HG03280 (cell line): Measurements from ENCODE around the gene FCHO2.
"Not testable (repeated sequence)": the region's sequence is repeated elsewhere in the genome, so short reads cannot be mapped to it uniquely, and the experiment has no call there.

Source experiments
- ATAC-seq: cut with Tn5 transposase; IDR thresholded peaks from one replicate; pipeline ENCODE4 v1.9.1; 2021; ENCODE audit warnings: mild to moderate bottlenecking, moderate library complexity; ENCODE audit not compliant: unreplicated experiment

FCHO2 gene

GRCh38 chr5:72956324-72957140 lies 691 bp downstream of the FCHO2 start:
- peak; percentile 31 for ATAC-seq

DNA sequence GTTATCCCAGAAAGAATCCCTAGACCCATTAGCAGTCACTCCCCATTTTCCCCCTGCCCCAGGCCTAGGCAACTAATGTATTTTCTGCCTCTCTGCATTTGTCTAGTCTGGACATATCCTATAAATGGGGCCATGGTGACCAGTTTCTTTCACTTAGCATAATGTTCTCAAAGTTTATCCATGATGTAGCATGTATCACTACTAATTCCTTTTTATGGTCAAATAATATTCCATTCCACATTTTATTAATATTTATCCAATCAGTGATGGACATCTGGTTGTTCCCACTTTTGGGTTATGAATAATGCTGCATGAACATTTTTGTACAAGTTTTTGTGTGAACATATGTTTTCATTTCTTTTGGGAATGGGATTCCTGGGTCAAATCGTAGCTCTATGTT lies 1.5 kb downstream of the FCHO2 start:
- ATAC-seq = no peak

GRCh38 chr5:72959257-72959656 lies 3.4 kb downstream of the FCHO2 start:
- ATAC-seq = no peak

GRCh38 chr5:72974481-72974880 lies 18.6 kb downstream of the FCHO2 start:
- ATAC-seq = not testable (repeated sequence)

DNA sequence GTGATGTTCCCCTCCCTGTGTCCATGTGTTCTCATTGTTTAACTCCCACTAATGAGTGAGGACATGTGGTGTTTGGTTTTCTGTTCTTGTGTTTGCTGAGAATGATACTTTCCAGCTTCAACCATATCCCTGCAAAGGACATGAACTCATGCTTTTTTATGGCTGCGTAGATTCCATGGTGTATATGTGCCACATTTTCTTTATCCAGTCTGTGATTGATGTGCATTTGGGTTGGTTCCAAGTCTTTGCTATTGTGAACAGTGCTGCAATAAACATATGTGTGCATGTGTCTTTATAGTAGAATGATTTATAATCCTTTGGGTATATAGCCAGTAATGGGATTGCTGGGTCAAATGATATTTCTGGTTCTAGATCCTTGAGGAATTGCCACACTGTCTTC lies 21.0 kb downstream of the FCHO2 start:
- not testable (repeated sequence) for ATAC-seq

- ATAC-seq = no peak
Observed at GRCh38 chr5:72985719-72986118, 29.9 kb downstream of the FCHO2 start.

DNA sequence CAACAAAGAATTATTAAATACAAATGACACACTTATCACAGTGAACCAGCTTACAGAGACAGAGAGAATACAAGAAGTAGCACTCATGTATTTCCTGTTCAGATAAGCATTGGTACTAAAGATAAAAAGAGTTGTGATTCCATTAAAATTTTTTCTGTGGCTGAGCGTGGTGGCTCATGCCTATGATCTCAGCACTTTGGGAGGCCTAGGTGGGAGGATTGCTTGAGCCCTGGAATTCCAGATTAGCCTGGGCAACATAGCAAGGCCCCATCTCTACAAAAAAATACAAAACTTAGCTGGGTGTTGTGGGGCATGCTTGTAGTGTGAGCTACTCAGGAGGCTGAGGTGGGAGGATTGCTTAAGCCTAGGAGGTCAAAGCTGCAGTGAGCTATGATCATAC lies 32.9 kb downstream of the FCHO2 start:
- ATAC-seq = no peak

- ATAC-seq = no peak
Observed at GRCh38 chr5:72991394-72991793, 35.6 kb downstream of the FCHO2 start.

DNA sequence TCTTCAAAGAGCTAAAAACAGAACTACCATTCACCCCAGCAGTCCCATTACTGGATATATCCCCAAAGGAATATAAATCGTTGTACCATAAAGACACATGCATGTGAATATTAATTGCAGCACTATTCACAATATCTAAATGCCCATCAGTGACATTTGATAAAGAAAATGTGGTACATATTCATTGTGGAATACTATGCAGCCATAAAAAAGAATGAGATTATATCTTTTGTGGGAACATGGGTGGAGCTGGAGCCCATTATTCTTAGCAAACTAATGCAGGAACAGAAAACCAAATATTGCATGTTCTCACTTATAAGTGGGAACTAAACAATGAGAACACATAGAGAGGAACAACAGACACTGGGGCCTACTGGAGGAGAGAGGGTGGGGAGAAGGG lies 38.7 kb downstream of the FCHO2 start:
- no peak for ATAC-seq

- ATAC-seq = no peak
Observed at GRCh38 chr5:72996632-72997031, 40.8 kb downstream of the FCHO2 start.

DNA sequence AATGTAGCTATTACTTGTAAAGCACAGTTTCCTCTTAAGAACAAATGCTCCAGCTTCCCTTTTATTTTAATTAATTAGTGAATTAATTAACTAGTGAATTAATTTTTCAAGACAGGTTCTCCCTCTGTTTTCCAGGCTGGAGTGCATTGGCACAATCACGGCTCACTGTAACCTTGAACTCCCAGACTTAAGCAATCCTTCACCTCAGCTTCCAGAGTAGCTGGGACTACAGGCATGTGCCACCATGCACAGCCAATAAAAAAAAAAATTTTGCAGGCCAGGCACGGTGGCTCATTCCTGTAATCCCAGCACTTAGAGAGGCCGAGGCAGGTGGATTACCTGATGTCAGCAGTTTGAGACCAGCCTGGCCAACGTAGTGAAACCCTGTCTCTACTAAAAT lies 44.1 kb downstream of the FCHO2 start:
- no peak for ATAC-seq

- ATAC-seq = no peak
Observed at GRCh38 chr5:73005886-73006285, 50.0 kb downstream of the FCHO2 start.

DNA sequence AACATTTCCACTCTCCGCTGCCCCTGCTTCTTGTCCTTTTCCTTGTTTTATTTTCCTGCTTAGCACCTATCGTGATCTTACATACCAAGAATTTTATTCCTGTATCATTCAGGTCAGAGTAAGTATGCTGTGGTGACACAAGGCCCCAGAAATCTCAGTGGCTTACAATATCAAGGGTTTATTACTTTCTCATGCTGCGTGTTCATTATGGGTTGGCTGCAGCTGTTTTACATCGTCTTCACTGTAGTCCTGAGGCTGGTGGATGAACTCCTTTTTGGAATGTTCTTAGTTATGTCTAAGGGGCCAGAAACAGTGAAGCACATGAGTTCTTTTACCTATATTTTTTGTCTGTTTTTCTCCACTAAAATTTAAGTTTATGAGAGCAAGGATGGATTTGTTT lies 51.2 kb downstream of the FCHO2 start:
- ATAC-seq = no peak

DNA sequence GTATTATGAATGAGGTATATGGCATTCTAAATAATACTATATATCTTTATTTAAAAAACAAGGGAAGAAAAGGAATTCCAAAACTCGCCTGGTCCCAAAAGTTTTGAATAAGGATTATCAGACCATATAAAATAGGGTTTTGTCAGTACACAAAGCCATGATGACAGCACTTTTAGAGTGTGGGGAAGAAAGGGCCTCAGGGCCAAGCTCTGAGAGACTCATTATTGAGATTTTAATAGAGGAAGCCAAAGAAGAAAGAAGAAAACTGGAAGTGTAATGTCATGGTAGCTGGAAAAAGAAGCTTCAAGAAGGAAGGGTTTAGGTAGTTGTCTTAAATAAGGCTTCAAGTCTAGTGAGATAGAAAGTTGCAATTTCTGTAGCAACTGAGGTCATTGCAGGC lies 53.0 kb downstream of the FCHO2 start:
- ATAC-seq = no peak

DNA sequence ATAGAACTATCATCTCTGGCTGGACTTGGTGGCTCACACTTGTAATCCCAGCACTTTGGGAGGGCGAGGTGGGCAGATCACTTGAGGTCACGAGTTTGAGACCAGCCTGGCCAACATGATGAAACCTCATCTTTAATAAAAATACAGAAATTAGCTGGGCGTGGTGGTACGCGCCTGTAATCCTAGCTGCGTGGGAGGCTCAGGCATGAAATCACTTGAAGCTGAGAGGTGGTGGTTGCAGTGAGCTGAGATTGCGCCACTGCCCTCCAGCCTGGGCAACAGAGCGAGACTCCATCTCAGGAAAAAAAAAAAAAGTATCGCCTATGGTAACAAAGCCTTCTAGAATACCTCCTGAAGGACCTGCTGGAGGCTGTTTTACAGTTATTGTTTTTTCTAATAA lies 55.8 kb downstream of the FCHO2 start:
- ATAC-seq = not testable (repeated sequence)

DNA sequence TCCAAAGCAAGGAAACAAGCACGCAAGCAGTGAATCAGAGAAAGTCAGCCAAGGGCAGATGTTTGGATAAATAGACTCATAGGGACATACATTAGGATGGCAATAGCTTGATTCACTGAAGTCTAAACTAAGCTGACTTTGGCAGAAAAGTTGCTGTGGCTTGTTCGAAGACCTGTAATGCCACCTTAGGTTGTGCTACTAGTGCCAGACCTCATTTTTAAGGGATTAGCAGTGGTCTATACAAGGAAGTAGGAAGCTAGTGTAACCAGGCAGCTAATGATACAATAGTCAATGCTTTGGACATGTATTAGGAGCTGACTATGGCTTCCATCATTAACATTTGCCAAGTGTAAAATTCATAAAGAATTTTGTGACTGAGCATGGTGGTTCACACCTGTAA lies 63.1 kb downstream of the FCHO2 start:
- ATAC-seq = no peak

DNA sequence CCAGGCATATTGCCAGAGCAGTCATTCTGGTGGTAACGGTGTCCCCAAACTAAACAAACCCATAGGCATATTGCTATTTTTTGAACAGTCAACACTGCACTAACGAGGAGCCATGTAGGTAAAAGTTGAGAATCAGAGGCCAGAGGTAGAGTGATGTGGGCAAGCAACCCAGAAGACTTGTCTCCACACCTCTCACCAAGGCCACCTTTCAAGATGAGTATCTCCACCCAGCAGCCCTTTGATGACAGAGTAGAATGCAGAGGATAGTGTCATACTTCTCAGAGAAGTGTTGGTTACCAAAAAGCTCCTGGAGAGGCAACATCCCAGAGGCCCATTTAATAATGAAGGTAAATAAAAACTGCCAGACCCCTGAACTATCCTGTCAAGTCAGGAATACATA lies 63.9 kb downstream of the FCHO2 start:
- no peak for ATAC-seq

- ATAC-seq = no peak
Observed at GRCh38 chr5:73022471-73023169, 66.8 kb downstream of the FCHO2 start.

- not testable (repeated sequence) for ATAC-seq
Observed at GRCh38 chr5:73024946-73025544, 69.2 kb downstream of the FCHO2 start.

DNA sequence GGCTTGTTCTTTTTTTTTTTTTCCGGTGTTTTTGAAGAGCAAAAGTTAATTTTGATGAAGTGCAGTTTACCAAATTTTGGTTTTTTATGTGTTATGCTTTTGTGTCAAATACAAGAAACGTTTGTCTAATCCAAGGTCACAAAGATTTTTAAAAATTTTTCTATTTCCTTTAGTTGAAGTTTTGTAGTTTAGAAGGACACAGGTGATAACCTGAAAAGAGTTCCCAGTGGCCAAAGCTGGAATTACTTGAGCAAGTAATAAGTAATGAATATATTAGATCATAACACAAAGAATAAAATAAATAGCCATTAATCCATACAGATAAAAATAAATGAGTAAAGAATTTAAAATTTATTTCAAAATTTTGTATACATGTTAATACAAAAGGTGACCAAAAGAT lies 71.5 kb downstream of the FCHO2 start:
- ATAC-seq = no peak

GRCh38 chr5:73027816-73028215 lies 72.0 kb downstream of the FCHO2 start:
- ATAC-seq = no peak

DNA sequence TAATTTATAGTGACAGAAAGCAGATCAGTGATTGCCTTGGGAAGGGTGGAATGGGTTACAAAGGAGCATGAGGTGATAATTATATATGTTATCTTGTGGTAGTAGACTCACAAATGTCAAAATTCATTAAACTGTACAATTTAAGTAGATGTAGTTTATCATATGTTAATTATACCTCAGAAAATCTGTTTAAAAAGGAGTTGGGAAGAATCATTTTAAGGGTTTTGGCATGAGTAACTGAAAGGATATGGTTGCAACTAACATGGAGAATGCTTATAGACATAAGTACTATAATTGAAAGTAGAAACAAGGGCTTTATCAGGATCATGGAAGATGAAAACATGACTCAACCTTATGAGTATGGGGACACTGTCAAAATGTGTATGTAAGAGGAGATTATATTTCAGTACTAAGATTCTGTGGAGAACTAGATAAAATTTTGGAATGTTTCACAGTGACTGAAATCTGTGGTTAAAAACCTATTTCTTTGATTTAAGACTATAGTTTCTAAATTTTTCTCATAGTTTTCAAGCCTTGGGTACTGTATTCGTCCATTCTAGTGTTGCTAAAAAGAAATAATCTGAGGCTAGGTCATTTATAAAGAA lies 73.3 kb downstream of the FCHO2 start:
- no peak for ATAC-seq
